Measurements from ENCODE around the gene AKR7A3. TPM values are rescaled to one million over a fixed set of nuclear protein-coding genes. Genes with fewer than 3 reads are reported as not detected.

The AKR7A3 gene
- total RNA-seq, 1 experiment from 2014 or later = 0.40 TPM

DNA sequence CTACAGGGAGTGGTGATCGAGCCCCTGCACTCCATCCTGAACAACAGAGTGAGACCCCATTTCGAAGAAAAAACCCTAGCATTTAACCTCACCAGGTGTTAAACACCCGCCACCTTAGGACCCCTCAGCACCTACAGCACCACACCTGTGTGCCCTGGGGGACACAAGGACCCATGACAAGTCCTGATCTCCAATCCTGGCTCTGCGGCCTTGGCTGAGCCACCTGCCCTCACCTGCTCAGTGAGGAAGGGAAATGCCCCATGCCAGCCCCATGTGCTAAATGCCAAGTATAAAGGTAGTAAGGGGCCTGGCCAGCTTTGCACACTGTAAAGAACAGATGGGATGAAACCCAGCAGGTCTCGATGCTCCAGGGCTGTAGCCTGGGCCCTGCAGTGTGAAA lies 25.8 kb downstream of the AKR7A3 start:
- H3K27ac Mint-ChIP-seq (ENCODE audit: low read depth, unreplicated experiment) = no peak overlapping the region
- intact Hi-C loops (cut with micrococcal nuclease) = no loop called here
- BruUV-seq (replicated peaks) = no TSS peak
- H3K4me1 Mint-ChIP-seq (ENCODE audit: insufficient read depth, unreplicated experiment) = no peaks in the 10 kb centered on the region
- no peaks in the 10 kb centered on the region for H3K9me3 Mint-ChIP-seq (ENCODE audit: unreplicated experiment)
- peaks cover 20% of the 10 kb centered on the region for H3K36me3 Mint-ChIP-seq (ENCODE audit: insufficient read depth, unreplicated experiment)
- TF ChIP-seq, protein P1, sequence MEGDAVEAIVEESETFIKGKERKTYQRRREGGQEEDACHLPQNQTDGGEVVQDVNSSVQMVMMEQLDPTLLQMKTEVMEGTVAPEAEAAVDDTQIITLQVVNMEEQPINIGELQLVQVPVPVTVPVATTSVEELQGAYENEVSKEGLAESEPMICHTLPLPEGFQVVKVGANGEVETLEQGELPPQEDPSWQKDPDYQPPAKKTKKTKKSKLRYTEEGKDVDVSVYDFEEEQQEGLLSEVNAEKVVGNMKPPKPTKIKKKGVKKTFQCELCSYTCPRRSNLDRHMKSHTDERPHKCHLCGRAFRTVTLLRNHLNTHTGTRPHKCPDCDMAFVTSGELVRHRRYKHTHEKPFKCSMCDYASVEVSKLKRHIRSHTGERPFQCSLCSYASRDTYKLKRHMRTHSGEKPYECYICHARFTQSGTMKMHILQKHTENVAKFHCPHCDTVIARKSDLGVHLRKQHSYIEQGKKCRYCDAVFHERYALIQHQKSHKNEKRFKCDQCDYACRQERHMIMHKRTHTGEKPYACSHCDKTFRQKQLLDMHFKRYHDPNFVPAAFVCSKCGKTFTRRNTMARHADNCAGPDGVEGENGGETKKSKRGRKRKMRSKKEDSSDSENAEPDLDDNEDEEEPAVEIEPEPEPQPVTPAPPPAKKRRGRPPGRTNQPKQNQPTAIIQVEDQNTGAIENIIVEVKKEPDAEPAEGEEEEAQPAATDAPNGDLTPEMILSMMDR (IDR thresholded peaks at IDR 0.05; ENCODE audit: unreplicated experiment) = no peak
- CTCF ChIA-PET = interaction anchor here (0.7 kb wide), 1 partner anchor 1620 kb away, joined by 3 read pairs; no protein-coding TSS in a partner anchor
- DNase-seq (ENCODE audit: unreplicated experiment) = no peak
- no peaks in the 10 kb centered on the region for H3K27me3 Mint-ChIP-seq (ENCODE audit: insufficient read depth, unreplicated experiment)
- POLR2A ChIA-PET = interaction anchor here (0.6 to 1.7 kb wide), 2 partner anchors 8 to 10 kb away, joined by 3 to 6 read pairs; no protein-coding TSS in a partner anchor
- no peak overlapping the region for H3K4me3 Mint-ChIP-seq (ENCODE audit: unreplicated experiment)

DNA sequence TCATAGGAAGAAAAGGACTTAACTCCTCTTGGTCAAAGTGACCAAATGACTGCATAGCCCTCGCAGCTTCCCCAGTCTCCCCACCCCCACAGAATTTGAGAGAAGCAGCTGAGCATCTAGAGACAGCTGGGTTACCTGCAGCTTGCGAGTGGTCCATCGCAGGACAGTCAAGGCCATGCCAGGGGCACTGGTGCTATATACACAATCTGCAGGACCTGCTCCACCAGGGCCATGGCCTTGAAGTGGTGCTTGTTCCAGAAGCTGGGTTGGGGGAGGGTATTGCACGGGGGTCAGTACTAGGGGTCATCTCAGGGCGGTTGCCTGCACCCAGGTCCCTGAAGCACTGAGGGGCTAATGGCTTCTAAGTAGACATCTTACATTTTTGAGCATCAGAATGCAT lies 26.5 kb downstream of the AKR7A3 start:
- peaks cover 26% of the 10 kb centered on the region for H3K36me3 Mint-ChIP-seq (ENCODE audit: insufficient read depth, unreplicated experiment)
- intact Hi-C loops (cut with micrococcal nuclease) = no loop called here
- H3K4me1 Mint-ChIP-seq (ENCODE audit: insufficient read depth, unreplicated experiment) = no peaks in the 10 kb centered on the region
- H3K4me3 Mint-ChIP-seq (ENCODE audit: unreplicated experiment) = no peak overlapping the region
- ChIA-PET CTCF (interaction anchor here (0.6 to 1.0 kb wide), 3 partner anchors 76 to 1621 kb away, joined by 3 read pairs; no protein-coding TSS in a partner anchor), POLR2A (interaction anchor here (0.6 to 1.4 kb wide), 2 partner anchors 10 to 11 kb away, joined by 3 to 5 read pairs; partner anchors contain the start of genes EMC1 and MRTO4)
- BruUV-seq (replicated peaks) = no TSS peak
- H3K9me3 Mint-ChIP-seq (ENCODE audit: unreplicated experiment) = no peaks in the 10 kb centered on the region
- H3K27ac Mint-ChIP-seq (ENCODE audit: low read depth, unreplicated experiment) = no peak overlapping the region
- TF ChIP-seq, protein P1 (IDR thresholded peaks at IDR 0.05; ENCODE audit: unreplicated experiment) = no peak
- no peaks in the 10 kb centered on the region for H3K27me3 Mint-ChIP-seq (ENCODE audit: insufficient read depth, unreplicated experiment)
- DNase-seq (ENCODE audit: unreplicated experiment) = no peak

DNA sequence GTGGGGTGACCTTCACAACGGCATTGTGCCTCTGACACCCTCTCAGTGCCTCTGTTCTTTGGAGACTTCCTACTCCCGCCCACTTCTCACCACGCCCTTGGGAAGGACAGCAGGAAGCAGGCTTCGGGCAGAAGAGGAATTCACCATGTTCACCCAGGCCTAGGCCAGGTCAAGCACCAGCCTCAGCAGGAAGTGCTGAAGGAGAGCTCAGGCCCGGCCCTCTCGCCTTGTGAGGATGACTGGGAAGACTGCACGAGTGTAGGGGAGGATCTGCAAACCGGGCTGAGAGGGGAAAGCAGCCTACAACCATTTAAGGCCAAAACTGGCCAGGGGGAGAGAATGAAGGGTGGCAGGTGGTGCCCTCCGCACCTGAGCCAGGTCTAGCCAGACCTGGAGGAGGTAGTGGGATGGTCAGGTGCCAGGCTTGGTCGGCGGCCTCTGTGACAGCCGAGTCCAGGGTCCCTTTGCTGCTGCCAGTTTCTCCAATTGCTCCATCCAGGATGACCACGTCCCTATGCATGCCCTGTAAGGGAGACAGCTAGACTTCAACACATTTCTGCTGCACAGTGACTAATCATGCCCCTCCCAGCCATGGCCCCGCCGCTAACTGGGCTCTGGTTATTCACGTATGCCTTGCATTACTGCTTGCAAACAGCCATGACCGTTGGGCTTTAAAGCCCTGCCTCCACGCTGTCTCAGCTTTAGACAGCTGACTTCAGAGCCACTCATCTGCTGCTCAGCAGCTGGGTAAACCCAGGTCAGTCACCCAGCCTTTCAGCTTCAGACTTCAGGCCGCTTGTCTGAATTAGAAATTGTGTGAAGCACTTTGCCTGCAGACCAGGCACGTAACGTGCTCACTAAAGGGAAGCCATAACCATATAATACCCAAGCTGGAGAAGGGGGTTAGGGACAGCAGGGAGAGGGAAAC lies 28.1 kb downstream of the AKR7A3 start:
- Mint-ChIP-seq H3K27me3 (ENCODE audit: insufficient read depth, unreplicated experiment) (no peaks in the 10 kb centered on the region), H3K9me3 (ENCODE audit: unreplicated experiment) (no peaks in the 10 kb centered on the region), H3K36me3 (ENCODE audit: insufficient read depth, unreplicated experiment) (peaks cover 40% of the 10 kb centered on the region), H3K4me3 (ENCODE audit: unreplicated experiment) (no peak overlapping the region), H3K4me1 (ENCODE audit: insufficient read depth, unreplicated experiment) (no peaks in the 10 kb centered on the region), H3K27ac (ENCODE audit: low read depth, unreplicated experiment) (no peak overlapping the region)
- CTCF ChIA-PET = interaction anchor here (0.7 kb wide), 1 partner anchor 86 kb away, joined by 3 read pairs; no protein-coding TSS in a partner anchor
- BruUV-seq (replicated peaks) = no TSS peak
- peak; percentile 23 for DNase-seq (ENCODE audit: unreplicated experiment)
- intact Hi-C loops (cut with micrococcal nuclease) = no loop called here
- POLR2A ChIA-PET = interaction anchor here (0.9 kb wide), 1 partner anchor 9 kb away, joined by 3 read pairs; the partner anchor contains the start of genes EMC1 and MRTO4
- TF ChIP-seq, protein P1 (IDR thresholded peaks at IDR 0.05; ENCODE audit: unreplicated experiment) = no peak

DNA sequence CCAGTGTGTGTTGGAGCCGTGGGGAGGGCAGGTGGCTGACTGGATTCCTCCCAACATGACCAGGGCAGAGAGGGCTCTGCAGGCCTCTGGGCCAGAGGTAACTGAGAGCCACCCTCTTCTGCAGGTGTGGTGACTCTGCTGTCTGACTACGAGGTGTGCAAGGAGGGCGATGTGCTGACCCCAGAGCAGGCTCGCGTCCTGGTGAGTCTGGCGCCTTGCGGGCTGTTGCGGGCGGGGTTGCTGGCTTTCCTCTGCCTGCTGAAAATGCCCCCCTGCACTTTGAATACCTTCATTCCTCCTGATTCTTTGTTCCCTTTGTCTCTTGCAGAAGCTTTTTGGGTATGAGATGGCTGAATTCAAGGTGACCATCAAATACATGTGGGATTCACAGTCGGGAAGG lies 30.2 kb downstream of the AKR7A3 start:
- BruUV-seq (replicated peaks) = no TSS peak
- TF ChIP-seq, protein P1 (IDR thresholded peaks at IDR 0.05; ENCODE audit: unreplicated experiment) = no peak
- intact Hi-C loops (cut with micrococcal nuclease) = no loop called here
- no peak overlapping the region for H3K4me3 Mint-ChIP-seq (ENCODE audit: unreplicated experiment)
- no peak for DNase-seq (ENCODE audit: unreplicated experiment)
- H3K4me1 Mint-ChIP-seq (ENCODE audit: insufficient read depth, unreplicated experiment) = peaks cover 5% of the 10 kb centered on the region
- peaks cover 48% of the 10 kb centered on the region for H3K36me3 Mint-ChIP-seq (ENCODE audit: insufficient read depth, unreplicated experiment)
- POLR2A ChIA-PET = no interaction called here
- no peaks in the 10 kb centered on the region for H3K27me3 Mint-ChIP-seq (ENCODE audit: insufficient read depth, unreplicated experiment)
- CTCF ChIA-PET = interaction anchor here (0.7 kb wide), 1 partner anchor 577 kb away, joined by 3 read pairs; no protein-coding TSS in a partner anchor
- H3K9me3 Mint-ChIP-seq (ENCODE audit: unreplicated experiment) = no peaks in the 10 kb centered on the region
- H3K27ac Mint-ChIP-seq (ENCODE audit: low read depth, unreplicated experiment) = no peak overlapping the region

All from MCF 10A (cell line).